Glomerular endothelial cell (primary cell): ENCODE results near the gene SAP130. TPM values are rescaled to one million over a fixed set of nuclear protein-coding genes. Genes with fewer than 3 reads are reported as not detected.

Source experiments
- DNase-seq: peaks from one replicate; pipeline ENCODE4 v3.0.0-alpha.2; 2011; ENCODE audit warnings: low read depth, low spot score; ENCODE audit errors: extremely low read depth
- total RNA-seq: library from RNA; depleted of rRNA; stranded (reverse); fragments of >200 nt; gene quantifications from 2 replicates; pipeline ENCODE4 v1.2.3, GENCODE V29; 2015

SAP130 gene
- total RNA-seq, 1 donor from 2014 or later, result 13.8 TPM

GRCh38 chr2:128026448-128027277 is 1.2 kb downstream of the SAP130 start:
- no peak for DNase-seq

- DNase-seq, result no peak
These were observed 3.0 kb downstream of the SAP130 start for GRCh38 chr2:128024816-128025215.

- no peak for DNase-seq
These were observed 10.3 kb downstream of the SAP130 start for GRCh38 chr2:128017561-128017960.

GRCh38 chr2:128016620-128017019 is 11.2 kb downstream of the SAP130 start:
- no peak for DNase-seq

- no peak for DNase-seq
These were observed 15.2 kb downstream of the SAP130 start for GRCh38 chr2:128012698-128013097.

GRCh38 chr2:128008074-128008672 is 19.7 kb downstream of the SAP130 start:
- DNase-seq, result no peak

GRCh38 chr2:128004509-128004908 is 23.4 kb downstream of the SAP130 start:
- DNase-seq, result no peak

- no peak for DNase-seq
These were observed 24.4 kb downstream of the SAP130 start for GRCh38 chr2:128003463-128003862.

GRCh38 chr2:127996160-127996559 is 31.7 kb downstream of the SAP130 start:
- DNase-seq, result no peak

- DNase-seq, result no peak
These were observed 32.1 kb downstream of the SAP130 start for GRCh38 chr2:127995725-127996124.

GRCh38 chr2:127993659-127994058 is 34.2 kb downstream of the SAP130 start:
- DNase-seq, result no peak

GRCh38 chr2:127991742-127992141 is 36.1 kb downstream of the SAP130 start:
- no peak for DNase-seq

GRCh38 chr2:127986548-127987079 is 41.2 kb downstream of the SAP130 start:
- no peak for DNase-seq

GRCh38 chr2:127985735-127986134 is 42.1 kb downstream of the SAP130 start:
- DNase-seq, result no peak

GRCh38 chr2:127985026-127985734 is 42.7 kb downstream of the SAP130 start:
- no peak for DNase-seq

- DNase-seq, result no peak
These were observed 43.3 kb downstream of the SAP130 start for GRCh38 chr2:127984551-127984950.

GRCh38 chr2:127969446-127969845 is 58.4 kb downstream of the SAP130 start:
- no peak for DNase-seq

GRCh38 chr2:127968610-127969339 is 59.1 kb downstream of the SAP130 start:
- DNase-seq, result no peak

- DNase-seq, result no peak
These were observed 66.1 kb downstream of the SAP130 start for GRCh38 chr2:127961729-127962128.

GRCh38 chr2:127957240-127957639 is 70.6 kb downstream of the SAP130 start:
- no peak for DNase-seq

- no peak for DNase-seq
These were observed 73.0 kb downstream of the SAP130 start for GRCh38 chr2:127954857-127955256.
